ENCODE results near the gene HTT. TPM values are rescaled to one million over a fixed set of nuclear protein-coding genes. Genes with fewer than 3 reads are reported as not detected.

Gene HTT
- total RNA-seq, 1 donor, result 97.8 TPM

GRCh38 chr4:3229964-3230363 lies 155.5 kb downstream of the HTT start:
- no peak for DNase-seq (ENCODE audit: low read depth in 2 of 3, low spot score in 2 of 3)

GRCh38 chr4:3231471-3231870 lies 157.0 kb downstream of the HTT start:
- no peak for DNase-seq (ENCODE audit: low read depth in 2 of 3, low spot score in 2 of 3)

- DNase-seq (ENCODE audit: low read depth in 2 of 3, low spot score in 2 of 3), result no peak
These were observed 157.5 kb downstream of the HTT start for GRCh38 chr4:3232001-3232400.

GRCh38 chr4:3232871-3233271 lies 158.4 kb downstream of the HTT start:
- DNase-seq (ENCODE audit: low read depth in 2 of 3, low spot score in 2 of 3), result no peak

- no peak for DNase-seq (ENCODE audit: low read depth in 2 of 3, low spot score in 2 of 3)
These were observed 159.1 kb downstream of the HTT start for GRCh38 chr4:3233391-3234071.

- no peak for DNase-seq (ENCODE audit: low read depth in 2 of 3, low spot score in 2 of 3)
These were observed 159.9 kb downstream of the HTT start for GRCh38 chr4:3234171-3235029.

GRCh38 chr4:3235030-3235345 lies 160.5 kb downstream of the HTT start:
- DNase-seq (ENCODE audit: low read depth in 2 of 3, low spot score in 2 of 3), result no peak

GRCh38 chr4:3235581-3235980 lies 161.1 kb downstream of the HTT start:
- no peak for DNase-seq (ENCODE audit: low read depth in 2 of 3, low spot score in 2 of 3)

- DNase-seq (ENCODE audit: low read depth in 2 of 3, low spot score in 2 of 3), result no peak
These were observed 161.9 kb downstream of the HTT start for GRCh38 chr4:3236326-3236878.

- no peak for DNase-seq (ENCODE audit: low read depth in 2 of 3, low spot score in 2 of 3)
These were observed 162.8 kb downstream of the HTT start for GRCh38 chr4:3237266-3237665.

- no peak for DNase-seq (ENCODE audit: low read depth in 2 of 3, low spot score in 2 of 3)
These were observed 163.5 kb downstream of the HTT start for GRCh38 chr4:3237712-3238560.

GRCh38 chr4:3238721-3239120 lies 164.2 kb downstream of the HTT start:
- DNase-seq (ENCODE audit: low read depth in 2 of 3, low spot score in 2 of 3), result no peak

- DNase-seq (ENCODE audit: low read depth in 2 of 3, low spot score in 2 of 3), result no peak
These were observed 164.8 kb downstream of the HTT start for GRCh38 chr4:3239303-3239702.

GRCh38 chr4:3239998-3240920 lies 165.8 kb downstream of the HTT start:
- DNase-seq (ENCODE audit: low read depth in 2 of 3, low spot score in 2 of 3), result no peak

GRCh38 chr4:3240936-3241522 lies 166.5 kb downstream of the HTT start:
- no peak for DNase-seq (ENCODE audit: low read depth in 2 of 3, low spot score in 2 of 3)

- DNase-seq (ENCODE audit: low read depth in 2 of 3, low spot score in 2 of 3), result no peak
These were observed 167.5 kb downstream of the HTT start for GRCh38 chr4:3241898-3242524.

- DNase-seq (ENCODE audit: low read depth in 2 of 3, low spot score in 2 of 3), result no peak
These were observed 168.8 kb downstream of the HTT start for GRCh38 chr4:3243136-3243780.

GRCh38 chr4:3244002-3244401 lies 169.5 kb downstream of the HTT start:
- peak in 1 of 3 donors; percentile 9 for DNase-seq (ENCODE audit: low read depth in 2 of 3, low spot score in 2 of 3)

GRCh38 chr4:3244747-3245146 lies 170.3 kb downstream of the HTT start:
- DNase-seq (ENCODE audit: low read depth in 2 of 3, low spot score in 2 of 3), result no peak
